ENCODE measurements around the gene FSTL1.

The FSTL1 gene

GRCh38 chr3:120427201-120427600 is 23.6 kb downstream of the FSTL1 start:
- H3K27me3 ChIP-seq (ENCODE audit: control insufficient read depth in 1 of 2, insufficient read depth in 2 of 2, low read length in 2 of 2), result no peaks in the 10 kb centered on the region
- H3K4me1 ChIP-seq (ENCODE audit: control insufficient read depth, insufficient read depth, low read length), result peaks cover 70% of the 10 kb centered on the region
- H3K4me3 ChIP-seq (ENCODE audit: low read length in 2 of 2), result no peak overlapping the region
- no peak overlapping the region for H3K9ac ChIP-seq (ENCODE audit: low read length in 2 of 2)
- no peaks in the 10 kb centered on the region for H3K9me3 ChIP-seq (ENCODE audit: control insufficient read depth in 2 of 2, low read length in 2 of 2)
- H3K27ac ChIP-seq (ENCODE audit: low read length), result peak overlapping the region; percentile 67
- peaks cover 15 to 20% of the 10 kb centered on the region in 2 donors for H3K36me3 ChIP-seq (ENCODE audit: control insufficient read depth in 2 of 2, insufficient read depth in 2 of 2, low read length in 2 of 2)

DNA sequence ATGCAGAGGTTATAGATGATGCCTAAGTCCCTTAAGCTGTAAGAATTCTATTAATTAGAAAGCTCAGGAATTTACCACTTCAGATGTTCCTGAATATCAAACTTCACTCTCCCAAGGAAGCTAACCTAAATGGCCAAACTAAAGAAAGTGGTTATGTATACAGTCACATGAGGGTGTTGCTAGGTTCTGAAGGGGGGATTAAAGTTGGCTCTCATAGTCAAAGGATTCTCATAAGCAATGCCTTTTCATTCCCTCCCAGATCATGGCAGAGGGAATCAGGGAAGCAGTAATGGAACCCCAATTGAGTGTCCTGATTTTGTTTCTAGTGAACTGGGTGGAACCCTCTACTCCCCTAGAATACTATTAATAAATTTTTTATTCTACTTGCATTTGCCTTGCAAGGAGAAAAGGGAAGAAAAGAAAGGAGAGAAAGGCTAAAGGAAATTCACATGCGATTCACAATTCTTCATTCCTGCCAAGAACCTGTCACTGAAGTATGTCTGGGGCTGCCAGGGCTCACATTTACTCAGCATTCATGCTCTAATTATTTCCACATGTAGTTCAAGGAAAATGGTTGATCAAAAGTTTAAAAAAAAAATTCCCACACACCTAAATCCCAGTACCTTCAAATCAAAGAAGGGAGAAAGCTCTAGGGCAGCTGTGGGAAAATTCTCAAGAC is 25.1 kb downstream of the FSTL1 start:
- Histone ChIP-seq H3K9me3 (ENCODE audit: control insufficient read depth in 2 of 2, low read length in 2 of 2) (no peaks in the 10 kb centered on the region), H3K27ac (ENCODE audit: low read length) (peak overlapping the region; percentile 67), H3K27me3 (ENCODE audit: control insufficient read depth in 1 of 2, insufficient read depth in 2 of 2, low read length in 2 of 2) (no peaks in the 10 kb centered on the region), H3K4me1 (ENCODE audit: control insufficient read depth, insufficient read depth, low read length) (peaks cover 77% of the 10 kb centered on the region), H3K4me3 (ENCODE audit: low read length in 2 of 2) (peak overlapping the region in 1 of 2 donors; percentile 29), H3K36me3 (ENCODE audit: control insufficient read depth in 2 of 2, insufficient read depth in 2 of 2, low read length in 2 of 2) (peaks cover 13 to 20% of the 10 kb centered on the region in 2 donors), H3K9ac (ENCODE audit: low read length in 2 of 2) (no peak overlapping the region)

DNA sequence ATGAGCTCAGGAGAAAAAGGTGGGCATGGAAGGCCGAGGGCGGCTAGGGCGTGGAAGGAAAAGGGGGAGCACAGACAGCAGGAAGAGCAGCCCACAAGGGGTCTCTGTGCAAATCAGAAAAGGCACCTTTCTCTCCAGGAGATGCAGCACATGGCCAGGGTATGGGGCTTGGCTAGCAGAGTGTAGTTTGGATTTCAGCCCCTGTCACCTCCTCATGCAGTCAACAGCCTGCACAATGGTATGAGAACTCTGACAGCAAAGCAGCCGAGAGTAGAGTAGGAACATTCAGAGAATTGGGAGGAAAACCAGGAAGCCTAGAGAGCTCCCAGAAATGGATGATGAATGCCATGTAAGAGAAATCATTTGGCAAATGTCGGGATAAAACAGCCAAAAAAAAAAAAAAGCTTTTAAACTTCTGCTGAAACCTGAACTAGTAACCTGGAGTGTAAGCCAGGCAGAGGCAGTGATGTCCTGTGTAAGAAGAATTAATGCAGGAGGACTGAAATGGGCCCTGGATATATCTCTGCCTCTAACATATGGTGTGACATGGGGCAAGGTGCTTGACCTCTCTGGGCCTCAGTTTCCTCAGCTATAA is 25.7 kb downstream of the FSTL1 start:
- peaks cover 79% of the 10 kb centered on the region for H3K4me1 ChIP-seq (ENCODE audit: control insufficient read depth, insufficient read depth, low read length)
- peak overlapping the region; percentile 67 for H3K27ac ChIP-seq (ENCODE audit: low read length)
- H3K9ac ChIP-seq (ENCODE audit: low read length in 2 of 2), result no peak overlapping the region
- no peaks in the 10 kb centered on the region for H3K27me3 ChIP-seq (ENCODE audit: control insufficient read depth in 1 of 2, insufficient read depth in 2 of 2, low read length in 2 of 2)
- H3K36me3 ChIP-seq (ENCODE audit: control insufficient read depth in 2 of 2, insufficient read depth in 2 of 2, low read length in 2 of 2), result peaks cover 6 to 18% of the 10 kb centered on the region in 2 donors
- H3K9me3 ChIP-seq (ENCODE audit: control insufficient read depth in 2 of 2, low read length in 2 of 2), result no peaks in the 10 kb centered on the region
- H3K4me3 ChIP-seq (ENCODE audit: low read length in 2 of 2), result no peak overlapping the region

- Histone ChIP-seq H3K36me3 (ENCODE audit: control insufficient read depth in 2 of 2, insufficient read depth in 2 of 2, low read length in 2 of 2) (peaks cover 5 to 14% of the 10 kb centered on the region in 2 donors), H3K4me1 (ENCODE audit: control insufficient read depth, insufficient read depth, low read length) (peaks cover 79% of the 10 kb centered on the region), H3K27ac (ENCODE audit: low read length) (peak overlapping the region; percentile 67), H3K9me3 (ENCODE audit: control insufficient read depth in 2 of 2, low read length in 2 of 2) (no peaks in the 10 kb centered on the region), H3K9ac (ENCODE audit: low read length in 2 of 2) (no peak overlapping the region), H3K4me3 (ENCODE audit: low read length in 2 of 2) (no peak overlapping the region), H3K27me3 (ENCODE audit: control insufficient read depth in 1 of 2, insufficient read depth in 2 of 2, low read length in 2 of 2) (no peaks in the 10 kb centered on the region)
Observed at GRCh38 chr3:120424506-120424905, 26.3 kb downstream of the FSTL1 start.

- H3K4me1 ChIP-seq (ENCODE audit: control insufficient read depth, insufficient read depth, low read length), result peaks cover 84% of the 10 kb centered on the region
- no peaks in the 10 kb centered on the region for H3K9me3 ChIP-seq (ENCODE audit: control insufficient read depth in 2 of 2, low read length in 2 of 2)
- H3K27ac ChIP-seq (ENCODE audit: low read length), result peak overlapping the region; percentile 67
- H3K4me3 ChIP-seq (ENCODE audit: low read length in 2 of 2), result no peak overlapping the region
- H3K36me3 ChIP-seq (ENCODE audit: control insufficient read depth in 2 of 2, insufficient read depth in 2 of 2, low read length in 2 of 2), result peaks cover 5 to 10% of the 10 kb centered on the region in 2 donors
- H3K9ac ChIP-seq (ENCODE audit: low read length in 2 of 2), result no peak overlapping the region
- no peaks in the 10 kb centered on the region for H3K27me3 ChIP-seq (ENCODE audit: control insufficient read depth in 1 of 2, insufficient read depth in 2 of 2, low read length in 2 of 2)
Observed at GRCh38 chr3:120423432-120423831, 27.4 kb downstream of the FSTL1 start.

GRCh38 chr3:120421926-120422325 is 28.9 kb downstream of the FSTL1 start:
- H3K9ac ChIP-seq (ENCODE audit: low read length in 2 of 2), result peak overlapping the region in 1 of 2 donors; percentile 10
- peak overlapping the region in 1 of 2 donors; percentile 16 for H3K4me3 ChIP-seq (ENCODE audit: low read length in 2 of 2)
- H3K27ac ChIP-seq (ENCODE audit: low read length), result peak overlapping the region; percentile 86
- H3K9me3 ChIP-seq (ENCODE audit: control insufficient read depth in 2 of 2, low read length in 2 of 2), result no peaks in the 10 kb centered on the region
- no peaks in the 10 kb centered on the region for H3K27me3 ChIP-seq (ENCODE audit: control insufficient read depth in 1 of 2, insufficient read depth in 2 of 2, low read length in 2 of 2)
- peaks cover 0 to 5% of the 10 kb centered on the region in 2 donors for H3K36me3 ChIP-seq (ENCODE audit: control insufficient read depth in 2 of 2, insufficient read depth in 2 of 2, low read length in 2 of 2)
- peaks cover 80% of the 10 kb centered on the region for H3K4me1 ChIP-seq (ENCODE audit: control insufficient read depth, insufficient read depth, low read length)

GRCh38 chr3:120420928-120421551 is 29.8 kb downstream of the FSTL1 start:
- peaks cover 76% of the 10 kb centered on the region for H3K4me1 ChIP-seq (ENCODE audit: control insufficient read depth, insufficient read depth, low read length)
- H3K36me3 ChIP-seq (ENCODE audit: control insufficient read depth in 2 of 2, insufficient read depth in 2 of 2, low read length in 2 of 2), result peaks cover 0 to 5% of the 10 kb centered on the region in 2 donors
- H3K27me3 ChIP-seq (ENCODE audit: control insufficient read depth in 1 of 2, insufficient read depth in 2 of 2, low read length in 2 of 2), result no peaks in the 10 kb centered on the region
- H3K9me3 ChIP-seq (ENCODE audit: control insufficient read depth in 2 of 2, low read length in 2 of 2), result no peaks in the 10 kb centered on the region
- H3K27ac ChIP-seq (ENCODE audit: low read length), result peak overlapping the region; percentile 86
- H3K9ac ChIP-seq (ENCODE audit: low read length in 2 of 2), result peak overlapping the region in 1 of 2 donors; percentile 26
- H3K4me3 ChIP-seq (ENCODE audit: low read length in 2 of 2), result peak overlapping the region in 1 of 2 donors; percentile 15

DNA sequence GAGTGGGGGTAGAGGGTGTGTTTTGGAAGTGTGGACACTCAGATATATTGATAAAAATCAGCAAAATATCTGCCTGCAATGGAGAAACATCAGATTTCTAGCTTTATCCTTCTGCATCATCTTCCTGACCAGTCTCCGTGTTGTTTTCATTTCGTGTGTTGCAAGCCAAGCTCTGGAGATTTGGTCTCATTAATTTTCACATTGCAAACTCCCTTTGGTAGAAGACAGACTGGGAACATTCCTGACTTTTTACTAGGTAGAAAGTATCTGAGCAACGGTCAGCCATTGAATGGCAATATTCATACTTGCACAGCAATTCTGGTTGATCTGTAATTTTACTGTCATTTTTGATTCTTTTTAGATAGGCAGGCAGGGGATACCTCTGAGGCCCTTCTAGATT is 30.4 kb downstream of the FSTL1 start:
- Histone ChIP-seq H3K27me3 (ENCODE audit: control insufficient read depth in 1 of 2, insufficient read depth in 2 of 2, low read length in 2 of 2) (no peaks in the 10 kb centered on the region), H3K9me3 (ENCODE audit: control insufficient read depth in 2 of 2, low read length in 2 of 2) (no peaks in the 10 kb centered on the region), H3K9ac (ENCODE audit: low read length in 2 of 2) (peak overlapping the region in 1 of 2 donors; percentile 26), H3K4me3 (ENCODE audit: low read length in 2 of 2) (peak overlapping the region in 1 of 2 donors; percentile 26), H3K4me1 (ENCODE audit: control insufficient read depth, insufficient read depth, low read length) (peaks cover 70% of the 10 kb centered on the region), H3K36me3 (ENCODE audit: control insufficient read depth in 2 of 2, insufficient read depth in 2 of 2, low read length in 2 of 2) (peaks cover 0 to 5% of the 10 kb centered on the region in 2 donors), H3K27ac (ENCODE audit: low read length) (peak overlapping the region; percentile 86)

- Histone ChIP-seq H3K36me3 (ENCODE audit: control insufficient read depth in 2 of 2, insufficient read depth in 2 of 2, low read length in 2 of 2) (peaks cover 0 to 4% of the 10 kb centered on the region in 2 donors), H3K9me3 (ENCODE audit: control insufficient read depth in 2 of 2, low read length in 2 of 2) (no peaks in the 10 kb centered on the region), H3K4me3 (ENCODE audit: low read length in 2 of 2) (peak overlapping the region; percentile 26 to 35), H3K27me3 (ENCODE audit: control insufficient read depth in 1 of 2, insufficient read depth in 2 of 2, low read length in 2 of 2) (no peaks in the 10 kb centered on the region), H3K27ac (ENCODE audit: low read length) (peak overlapping the region; percentile 86), H3K9ac (ENCODE audit: low read length in 2 of 2) (peak overlapping the region; percentile 26 to 36), H3K4me1 (ENCODE audit: control insufficient read depth, insufficient read depth, low read length) (peaks cover 64% of the 10 kb centered on the region)
Observed at GRCh38 chr3:120419797-120420196, 31.0 kb downstream of the FSTL1 start.

DNA sequence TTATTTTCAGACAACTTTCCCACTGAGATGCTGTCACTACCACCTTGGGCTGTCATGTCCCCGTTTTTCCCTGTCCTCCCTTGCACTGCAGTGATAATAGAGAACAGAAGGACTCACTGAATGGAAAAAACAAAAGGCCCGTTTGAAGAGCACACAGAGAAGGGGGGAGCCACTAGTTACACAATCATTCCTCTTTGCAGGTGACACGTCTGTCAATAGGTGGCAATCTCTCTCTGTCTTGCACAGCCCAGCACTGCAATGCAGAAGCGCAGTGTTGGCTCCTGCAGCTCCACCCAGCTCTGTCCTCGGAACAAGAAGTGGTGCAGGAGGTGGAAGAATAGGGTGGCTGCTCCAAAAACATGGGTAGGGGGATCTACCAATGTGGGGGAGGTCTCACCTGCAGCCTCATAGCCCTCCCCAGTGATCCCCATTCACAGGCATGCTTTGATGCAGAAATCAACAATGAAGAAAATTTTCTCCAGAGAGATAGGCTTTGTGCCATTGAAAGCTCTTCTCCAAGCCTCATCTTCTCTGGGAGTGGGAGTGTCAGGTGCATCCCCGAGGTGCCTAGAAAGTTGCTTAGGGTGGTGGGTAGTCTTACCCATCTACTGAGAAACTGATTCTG is 31.8 kb downstream of the FSTL1 start:
- peak overlapping the region; percentile 86 for H3K27ac ChIP-seq (ENCODE audit: low read length)
- H3K9ac ChIP-seq (ENCODE audit: low read length in 2 of 2), result no peak overlapping the region
- no peaks in the 10 kb centered on the region for H3K27me3 ChIP-seq (ENCODE audit: control insufficient read depth in 1 of 2, insufficient read depth in 2 of 2, low read length in 2 of 2)

More for the DNA sequence above, 31.8 kb downstream of the FSTL1 start:
- Histone ChIP-seq H3K4me3 (ENCODE audit: low read length in 2 of 2) (peak overlapping the region in 1 of 2 donors; percentile 35), H3K4me1 (ENCODE audit: control insufficient read depth, insufficient read depth, low read length) (peaks cover 57% of the 10 kb centered on the region), H3K9me3 (ENCODE audit: control insufficient read depth in 2 of 2, low read length in 2 of 2) (no peaks in the 10 kb centered on the region), H3K36me3 (ENCODE audit: control insufficient read depth in 2 of 2, insufficient read depth in 2 of 2, low read length in 2 of 2) (peaks cover 0 to 4% of the 10 kb centered on the region in 2 donors)
